ENCODE measurements around the gene ATG9B. TPM values are rescaled to one million over a fixed set of nuclear protein-coding genes. Genes with fewer than 3 reads are reported as not detected.

ATG9B gene
- total and polyA plus RNA-seq, 9 of the 15 experiments (the other 6 are each of a cell fraction or from before 2014, with no cell fraction given): 0.29 to 8.0 (median 2.1) TPM

DNA sequence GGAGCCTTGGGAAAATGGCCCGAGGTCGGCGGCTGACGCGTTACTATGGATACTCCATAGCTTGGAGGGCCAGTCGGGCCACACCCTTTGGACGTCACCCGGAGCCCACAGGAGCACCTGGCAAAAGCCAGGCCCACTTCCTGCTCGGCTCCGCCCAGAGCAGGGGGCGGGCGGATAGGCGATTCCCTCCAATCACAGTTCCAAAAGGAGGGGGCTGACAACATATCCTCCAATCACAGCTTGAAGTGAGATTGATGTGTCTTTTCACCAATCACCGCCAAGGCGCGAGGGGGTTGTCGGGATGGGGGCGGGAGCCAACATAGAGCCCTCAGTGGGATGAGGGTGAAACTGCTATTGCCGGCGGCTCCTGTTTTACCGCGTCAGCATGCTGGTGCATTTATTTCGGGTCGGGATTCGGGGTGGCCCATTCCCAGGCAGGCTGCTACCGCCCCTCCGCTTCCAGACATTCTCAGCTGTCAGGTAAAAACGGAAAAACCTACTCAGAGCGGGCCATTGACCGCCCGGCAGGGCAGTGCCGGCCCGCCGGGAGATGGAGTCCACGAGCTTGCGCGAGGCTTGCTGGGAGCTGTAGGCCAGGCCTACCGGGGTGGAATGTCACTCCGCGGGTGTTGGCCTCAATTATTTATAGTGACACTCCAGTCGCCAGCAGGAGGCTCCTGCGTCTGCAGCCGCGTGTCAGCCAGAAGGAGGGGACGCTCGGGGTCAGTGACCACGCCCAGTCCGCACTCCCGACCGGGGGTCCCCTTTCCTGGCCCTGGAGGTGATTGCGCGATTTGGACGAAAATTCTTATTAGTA lies 4.0 kb upstream of the ATG9B start, which contains the start of gene ABCB8 (continued):
- TF ChIP-seq, protein P1, sequence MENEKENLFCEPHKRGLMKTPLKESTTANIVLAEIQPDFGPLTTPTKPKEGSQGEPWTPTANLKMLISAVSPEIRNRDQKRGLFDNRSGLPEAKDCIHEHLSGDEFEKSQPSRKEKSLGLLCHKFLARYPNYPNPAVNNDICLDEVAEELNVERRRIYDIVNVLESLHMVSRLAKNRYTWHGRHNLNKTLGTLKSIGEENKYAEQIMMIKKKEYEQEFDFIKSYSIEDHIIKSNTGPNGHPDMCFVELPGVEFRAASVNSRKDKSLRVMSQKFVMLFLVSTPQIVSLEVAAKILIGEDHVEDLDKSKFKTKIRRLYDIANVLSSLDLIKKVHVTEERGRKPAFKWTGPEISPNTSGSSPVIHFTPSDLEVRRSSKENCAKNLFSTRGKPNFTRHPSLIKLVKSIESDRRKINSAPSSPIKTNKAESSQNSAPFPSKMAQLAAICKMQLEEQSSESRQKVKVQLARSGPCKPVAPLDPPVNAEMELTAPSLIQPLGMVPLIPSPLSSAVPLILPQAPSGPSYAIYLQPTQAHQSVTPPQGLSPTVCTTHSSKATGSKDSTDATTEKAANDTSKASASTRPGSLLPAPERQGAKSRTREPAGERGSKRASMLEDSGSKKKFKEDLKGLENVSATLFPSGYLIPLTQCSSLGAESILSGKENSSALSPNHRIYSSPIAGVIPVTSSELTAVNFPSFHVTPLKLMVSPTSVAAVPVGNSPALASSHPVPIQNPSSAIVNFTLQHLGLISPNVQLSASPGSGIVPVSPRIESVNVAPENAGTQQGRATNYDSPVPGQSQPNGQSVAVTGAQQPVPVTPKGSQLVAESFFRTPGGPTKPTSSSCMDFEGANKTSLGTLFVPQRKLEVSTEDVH (IDR thresholded peaks at IDR 0.05; ENCODE audit: low read depth, partially characterized antibody): peak; percentile 29
- TF ChIP-seq XRCC5 (IDR thresholded peaks at IDR 0.05; ENCODE audit: low read depth, low read length) (peak; percentile 20), ZKSCAN8 (CRISPR knock-in tag; IDR thresholded peaks at IDR 0.05) (no peak), NFIC (IDR thresholded peaks at IDR 0.05) (peak; percentile 66), PHB2 (IDR thresholded peaks at IDR 0.05; ENCODE audit: low read depth) (0 out of 2 replicates have a peak, but pooled peaks have one; percentile 44), BCL6 (CRISPR knock-in tag; IDR thresholded peaks at IDR 0.05) (0 out of 2 replicates have a peak, but pooled peaks have one; percentile 48), L3MBTL2 (IDR thresholded peaks at IDR 0.05) (peak; percentile 95), FOXM1 (IDR thresholded peaks at IDR 0.05; ENCODE audit: low read depth) (no peak), FOXM1 (CRISPR knock-in tag; IDR thresholded peaks at IDR 0.05; ENCODE audit: low read depth) (no peak), FOXA3 (CRISPR knock-in tag; conservative IDR thresholded peaks at IDR 0.05 in 1 of 2, IDR thresholded peaks at IDR 0.05 in 1 of 2) (no peak), POLR2A (conservative IDR thresholded peaks at IDR 0.05) (peak; percentile 88), CREBBP (IDR thresholded peaks at IDR 0.05; ENCODE audit: low read depth, low read length) (no peak), EP300 (IDR thresholded peaks at IDR 0.05; ENCODE audit: low read length) (peak; percentile 50; the same call in 1 of the 2 replicates), GTF2E2 (tag; IDR thresholded peaks at IDR 0.05) (no peak; the same call in 1 of the 2 replicates), FOXJ3 (CRISPR knock-in tag; IDR thresholded peaks at IDR 0.05) (no peak), ZFPM2 (CRISPR knock-in tag; IDR thresholded peaks at IDR 0.05) (no peak), MCM7 (IDR thresholded peaks at IDR 0.05) (no peak), PHF8 (IDR thresholded peaks at IDR 0.05; ENCODE audit: borderline replicate concordance, low read length) (peak; percentile 82; the same call in 1 of the 2 replicates), ZFP36 (IDR thresholded peaks at IDR 0.05; ENCODE audit: low read depth, low read length, partially characterized antibody) (peak; percentile 9)
- TF ChIP-seq, protein P2, sequence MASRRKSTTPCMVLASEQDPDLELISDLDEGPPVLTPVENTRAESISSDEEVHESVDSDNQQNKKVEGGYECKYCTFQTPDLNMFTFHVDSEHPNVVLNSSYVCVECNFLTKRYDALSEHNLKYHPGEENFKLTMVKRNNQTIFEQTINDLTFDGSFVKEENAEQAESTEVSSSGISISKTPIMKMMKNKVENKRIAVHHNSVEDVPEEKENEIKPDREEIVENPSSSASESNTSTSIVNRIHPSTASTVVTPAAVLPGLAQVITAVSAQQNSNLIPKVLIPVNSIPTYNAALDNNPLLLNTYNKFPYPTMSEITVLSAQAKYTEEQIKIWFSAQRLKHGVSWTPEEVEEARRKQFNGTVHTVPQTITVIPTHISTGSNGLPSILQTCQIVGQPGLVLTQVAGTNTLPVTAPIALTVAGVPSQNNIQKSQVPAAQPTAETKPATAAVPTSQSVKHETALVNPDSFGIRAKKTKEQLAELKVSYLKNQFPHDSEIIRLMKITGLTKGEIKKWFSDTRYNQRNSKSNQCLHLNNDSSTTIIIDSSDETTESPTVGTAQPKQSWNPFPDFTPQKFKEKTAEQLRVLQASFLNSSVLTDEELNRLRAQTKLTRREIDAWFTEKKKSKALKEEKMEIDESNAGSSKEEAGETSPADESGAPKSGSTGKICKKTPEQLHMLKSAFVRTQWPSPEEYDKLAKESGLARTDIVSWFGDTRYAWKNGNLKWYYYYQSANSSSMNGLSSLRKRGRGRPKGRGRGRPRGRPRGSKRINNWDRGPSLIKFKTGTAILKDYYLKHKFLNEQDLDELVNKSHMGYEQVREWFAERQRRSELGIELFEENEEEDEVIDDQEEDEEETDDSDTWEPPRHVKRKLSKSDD (conservative IDR thresholded peaks at IDR 0.05; ENCODE audit: low read length): no peak; the same call in 1 of the 2 replicates
- TF ChIP-seq, protein P3, sequence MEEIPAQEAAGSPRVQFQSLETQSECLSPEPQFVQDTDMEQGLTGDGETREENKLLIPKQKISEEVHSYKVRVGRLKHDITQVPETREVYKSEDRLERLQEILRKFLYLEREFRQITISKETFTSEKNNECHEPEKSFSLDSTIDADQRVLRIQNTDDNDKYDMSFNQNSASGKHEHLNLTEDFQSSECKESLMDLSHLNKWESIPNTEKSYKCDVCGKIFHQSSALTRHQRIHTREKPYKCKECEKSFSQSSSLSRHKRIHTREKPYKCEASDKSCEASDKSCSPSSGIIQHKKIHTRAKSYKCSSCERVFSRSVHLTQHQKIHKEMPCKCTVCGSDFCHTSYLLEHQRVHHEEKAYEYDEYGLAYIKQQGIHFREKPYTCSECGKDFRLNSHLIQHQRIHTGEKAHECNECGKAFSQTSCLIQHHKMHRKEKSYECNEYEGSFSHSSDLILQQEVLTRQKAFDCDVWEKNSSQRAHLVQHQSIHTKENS (CRISPR knock-in tag; IDR thresholded peaks at IDR 0.05): no peak
- TF ChIP-seq, protein P4, sequence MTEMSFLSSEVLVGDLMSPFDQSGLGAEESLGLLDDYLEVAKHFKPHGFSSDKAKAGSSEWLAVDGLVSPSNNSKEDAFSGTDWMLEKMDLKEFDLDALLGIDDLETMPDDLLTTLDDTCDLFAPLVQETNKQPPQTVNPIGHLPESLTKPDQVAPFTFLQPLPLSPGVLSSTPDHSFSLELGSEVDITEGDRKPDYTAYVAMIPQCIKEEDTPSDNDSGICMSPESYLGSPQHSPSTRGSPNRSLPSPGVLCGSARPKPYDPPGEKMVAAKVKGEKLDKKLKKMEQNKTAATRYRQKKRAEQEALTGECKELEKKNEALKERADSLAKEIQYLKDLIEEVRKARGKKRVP (CRISPR knock-in tag; IDR thresholded peaks at IDR 0.05): no peak
